H1 (cell line): ENCODE measurements around the gene APBA3. TPM values are rescaled to one million over a fixed set of nuclear protein-coding genes. Genes with fewer than 3 reads are reported as not detected.
"Not testable (repeated sequence)": the region's sequence is repeated elsewhere in the genome, so short reads cannot be mapped to it uniquely, and the experiment has no call there.

ENCODE experiments used
- CTCF ChIA-PET: fragments of 300-600 bp; sonication (Branson Sonifier 250); formaldehyde crosslinking; loops from one replicate; lab custom pipeline; 2021; ENCODE audit not compliant: partially characterized antibody; lab: Charles Lee
- POLR2A ChIA-PET: fragments of 300-600 bp; sonication (Branson Sonifier 250); formaldehyde crosslinking; loops from one replicate; lab custom pipeline; 2021; ENCODE audit warnings: inconsistent platforms; ENCODE audit not compliant: partially characterized antibody; lab: Charles Lee
- DNase-seq, 2 experiments: peaks; one replicate each; pipeline versions ENCODE4 v3.0.0 to v3.0.0-alpha.2; 2010 to 2022; ENCODE audit warnings: low spot score in 2 of 2, low read depth in 1 of 2, mixed read lengths in 1 of 2
- FAIRE-seq: peaks from 2 replicates; lab custom pipeline; 2011; peaks lifted over from hg19 to GRCh38; lab: Jason Lieb, UNC
- H2AFZ ChIP-seq: 2 replicates; pipeline ENCODE4 v1.8.1; 2012; ENCODE audit warnings: low read length, inconsistent platforms
- H2AK5ac ChIP-seq: 2 replicates; pipeline ENCODE4 v1.6.1; 2013; ENCODE audit warnings: low read depth, low read length
- H2BK120ac ChIP-seq: replicated peaks from 2 replicates; pipeline ENCODE3; 2013; ENCODE audit warnings: low read depth, low read length, inconsistent platforms
- H2BK12ac ChIP-seq: 2 replicates; pipeline ENCODE4 v1.6.1; 2013; ENCODE audit warnings: low read depth, low read length
- H2BK15ac ChIP-seq: 2 replicates; pipeline ENCODE4 v1.6.1; 2013; ENCODE audit warnings: low read length
- H2BK20ac ChIP-seq: 2 replicates; pipeline ENCODE4 v1.6.1; 2013; ENCODE audit warnings: low read length
- H2BK5ac ChIP-seq: 2 replicates; pipeline ENCODE4 v1.6.1; 2013; ENCODE audit warnings: low read depth, low read length
- H3K14ac ChIP-seq: 2 replicates; pipeline ENCODE4 v1.6.1; 2013; ENCODE audit warnings: inconsistent platforms; ENCODE audit not compliant: insufficient read length
- H3K18ac ChIP-seq: 2 replicates; pipeline ENCODE4 v1.6.1; 2013; ENCODE audit warnings: low read length; ENCODE audit errors: extremely low read depth
- H3K23ac ChIP-seq: 2 replicates; pipeline ENCODE4 v1.6.1; 2013; ENCODE audit warnings: inconsistent platforms; ENCODE audit not compliant: insufficient read length
- H3K23me2 ChIP-seq: 2 replicates; pipeline ENCODE4 v1.6.1; 2013; ENCODE audit warnings: low read depth, low read length
- H3K27ac ChIP-seq: 2 replicates; pipeline ENCODE4 v1.6.1; 2011; ENCODE audit warnings: low read depth, low read length, inconsistent platforms
- H3K27me3 ChIP-seq, 4 experiments: replicated peaks in 1 of 4; 1 replicate in 1 of 4; 2 replicates in 3 of 4; pipeline versions ENCODE4 v1.6.1 to v1.8.1; 2011 to 2013; ENCODE audit warnings: low read length in 3 of 4, mild to moderate bottlenecking in 3 of 4, inconsistent platforms in 2 of 4, mixed read lengths in 2 of 4, moderate library complexity in 1 of 4; ENCODE audit not compliant: control insufficient read depth in 3 of 4, insufficient read depth in 3 of 4; ENCODE audit errors: extremely low read depth in 1 of 4
- H3K36me3 ChIP-seq, 4 experiments: 2 replicates each; pipeline versions ENCODE4 v1.6.1 to v1.8.1; 2011 to 2013; ENCODE audit warnings: mild to moderate bottlenecking in 4 of 4, low read length in 3 of 4, moderate library complexity in 2 of 4, control low read depth in 1 of 4, inconsistent platforms in 1 of 4; ENCODE audit not compliant: insufficient read depth in 4 of 4, control insufficient read depth in 2 of 4
- H3K4ac ChIP-seq: replicated peaks from 2 replicates; pipeline ENCODE3; 2013; ENCODE audit warnings: low read length, low read depth, mixed read lengths, inconsistent platforms; ENCODE audit not compliant: insufficient read length
- H3K4me1 ChIP-seq, 4 experiments: replicated peaks in 1 of 4; 1 replicate in 1 of 4; 2 replicates in 3 of 4; pipeline versions ENCODE4 v1.6.1 to v1.8.1; 2011 to 2013; ENCODE audit warnings: low read length in 3 of 4, inconsistent platforms in 2 of 4, mixed read lengths in 1 of 4; ENCODE audit not compliant: insufficient read depth in 4 of 4, control insufficient read depth in 3 of 4
- H3K4me2 ChIP-seq, 2 experiments: 2 replicates each; pipeline versions ENCODE4 v1.6.1 to v1.8.1; 2011 to 2013; ENCODE audit warnings: low read depth in 2 of 2, low read length in 2 of 2, control low read depth in 1 of 2, inconsistent platforms in 1 of 2, mild to moderate bottlenecking in 1 of 2; ENCODE audit not compliant: insufficient read depth in 1 of 2
- H3K4me3 ChIP-seq, 4 experiments: fragments of 200-600, 300-600 bp in 1 of 4; sonication (generic), shearing (Covaris generic), sonication (Bioruptor Twin) in 1 of 4; 2 replicates each; pipeline versions ENCODE4 v1.5.1 to v1.8.1; 2011 to 2016; ENCODE audit warnings: low read length in 4 of 4, low read depth in 3 of 4, control low read depth in 2 of 4, inconsistent platforms in 2 of 4, mild to moderate bottlenecking in 2 of 4, mixed read lengths in 1 of 4, moderate library complexity in 1 of 4; ENCODE audit not compliant: insufficient read depth in 2 of 4; ENCODE audit errors: extremely low read depth in 1 of 4
- H3K56ac ChIP-seq: replicated peaks from 2 replicates; pipeline ENCODE3; 2013; ENCODE audit warnings: low read depth, mild to moderate bottlenecking, mixed read lengths, low read length, inconsistent platforms; ENCODE audit not compliant: insufficient read length
- H3K79me1 ChIP-seq: 2 replicates; pipeline ENCODE4 v1.6.1; 2013; ENCODE audit warnings: low read depth, low read length, control low read depth
- H3K79me2 ChIP-seq, 2 experiments: 2 replicates each; pipeline versions ENCODE4 v1.6.1 to v1.8.1; 2012 to 2013; ENCODE audit warnings: low read length in 2 of 2, mild to moderate bottlenecking in 2 of 2, inconsistent platforms in 1 of 2; ENCODE audit not compliant: insufficient read depth in 2 of 2, control insufficient read depth in 1 of 2
- H3K9ac ChIP-seq, 4 experiments: replicated peaks in 1 of 4; 1 replicate in 1 of 4; 2 replicates in 3 of 4; pipeline versions ENCODE4 v1.6.1 to v1.8.1; 2011 to 2013; ENCODE audit warnings: low read depth in 3 of 4, low read length in 3 of 4, control low read depth in 2 of 4, mild to moderate bottlenecking in 2 of 4, moderate library complexity in 2 of 4, inconsistent platforms in 1 of 4; ENCODE audit errors: extremely low read depth in 1 of 4
- H3K9me3 ChIP-seq, 2 experiments: 2 replicates each; pipeline versions ENCODE4 v1.6.1 to v1.8.1; 2012 to 2013; ENCODE audit warnings: mild to moderate bottlenecking in 2 of 2, moderate library complexity in 2 of 2, control low read depth in 1 of 2, inconsistent platforms in 1 of 2, low read depth in 1 of 2, low read length in 1 of 2, mixed read lengths in 1 of 2; ENCODE audit not compliant: insufficient read depth in 2 of 2
- H4K20me1 ChIP-seq, 2 experiments: replicated peaks in 1 of 2; 2 replicates each; pipeline versions ENCODE3 to v1.8.1; 2011 to 2013; ENCODE audit warnings: inconsistent platforms in 2 of 2, low read length in 2 of 2, mild to moderate bottlenecking in 1 of 2; ENCODE audit not compliant: insufficient read depth in 2 of 2, control insufficient read depth in 1 of 2
- H4K5ac ChIP-seq: 2 replicates; pipeline ENCODE4 v1.6.1; 2013; ENCODE audit warnings: low read length, low read depth, mixed read lengths, inconsistent platforms; ENCODE audit not compliant: insufficient read length
- H4K8ac ChIP-seq: 2 replicates; pipeline ENCODE4 v1.8.0; 2013; ENCODE audit warnings: mild to moderate bottlenecking, moderate library complexity, low read length, inconsistent platforms; ENCODE audit not compliant: insufficient read depth; ENCODE audit errors: extremely low read depth
- H4K91ac ChIP-seq: replicated peaks from 2 replicates; pipeline ENCODE3; 2013; ENCODE audit warnings: low read length, mixed read lengths, inconsistent platforms; ENCODE audit not compliant: insufficient read length
- WGBS, 2 experiments: shearing (Covaris generic) in 1 of 2; methylation state at CpG; one replicate each; pipeline versions ENCODE4 v1.1.6 to v1.1.7; 2013 to 2015; ENCODE audit warnings: low lambda C conversion rate in 2 of 2, mixed read lengths in 2 of 2, inconsistent platforms in 1 of 2, low coverage in 1 of 2, missing lambda C conversion rate in 1 of 2; ENCODE audit not compliant: insufficient replicate concordance in 2 of 2, insufficient coverage in 1 of 2, insufficient read length in 1 of 2; ENCODE audit errors: extremely low coverage in 1 of 2, missing lambda C conversion rate in 1 of 2; 5-methylcytosine and 5-hydroxymethylcytosine counted together
- polyA plus RNA-seq, 7 experiments: library from polyadenylated mRNA; depleted of rRNA in 3 of 7; stranded (reverse) in 5 of 7; unstranded in 2 of 7; fragments of >200 nt in 5 of 7; fragments of 200-250 nt in 2 of 7; gene quantifications; 1 replicate in 5 of 7; 2 replicates in 1 of 7; 4 replicates in 1 of 7; pipeline versions ENCODE4 v1.2.1 to v1.2.3, GENCODE V29; 2011 to 2013; ENCODE audit warnings: missing spikeins in 2 of 7, mixed read lengths in 2 of 7
- total RNA-seq: library from RNA; stranded (reverse); fragmentation: NEBNext Ultra II Directional; extraction: Animal tissue kit (Norgen Biotek cat#: 25700); gene quantifications from 2 replicates; pipeline ENCODE4 v1.2.1, GENCODE V29; 2021

The APBA3 gene
- total and polyA plus RNA-seq, 2 of the 8 experiments (the other 6 are each of a cell fraction or from before 2014, with no cell fraction given) = 21.4 to 36.9 TPM

GRCh38 chr19:3758297-3758696, 3.2 kb downstream of the APBA3 start:
- not testable (repeated sequence) for H4K20me1 ChIP-seq, H3K9ac ChIP-seq, H3K18ac ChIP-seq, H3K79me1 ChIP-seq, H3K4me1 ChIP-seq, H2BK5ac ChIP-seq, H3K4me3 ChIP-seq, H3K36me3 ChIP-seq, DNase-seq, H3K27me3 ChIP-seq, H3K23me2 ChIP-seq, FAIRE-seq, H2BK120ac ChIP-seq, H2BK20ac ChIP-seq, H2AK5ac ChIP-seq, H2AFZ ChIP-seq, H4K8ac ChIP-seq, H3K56ac ChIP-seq, H3K23ac ChIP-seq, H2BK12ac ChIP-seq, H3K4me2 ChIP-seq, H4K91ac ChIP-seq, H4K5ac ChIP-seq, H3K27ac ChIP-seq, H3K14ac ChIP-seq, H3K4ac ChIP-seq, H3K79me2 ChIP-seq, H2BK15ac ChIP-seq, H3K9me3 ChIP-seq
- 88% methylated on average over 13 of the region's 13 CpGs; no CpG with 5 or more reads in 1 of the 2 experiments for WGBS, 2 experiments
- ChIA-PET CTCF (interaction anchor here (1.2 to 1.4 kb wide), 3 partner anchors 9 to 60 kb away, joined by 3 read pairs; no protein-coding TSS in a partner anchor), POLR2A (interaction anchor here (1.2 to 2.1 kb wide), 2 partner anchors 17 to 36 kb away, joined by 3 to 4 read pairs; no protein-coding TSS in a partner anchor)

- ChIA-PET POLR2A (interaction anchor here (2.1 to 2.3 kb wide), 2 partner anchors 10 to 16 kb away, joined by 4 to 10 read pairs; no protein-coding TSS in a partner anchor), CTCF (interaction anchor here (1.3 kb wide), 2 partner anchors 12 to 60 kb away, joined by 3 read pairs; no protein-coding TSS in a partner anchor)
- H3K27me3 ChIP-seq, H2BK12ac ChIP-seq, H3K4me1 ChIP-seq, H3K9ac ChIP-seq, H3K18ac ChIP-seq, H4K5ac ChIP-seq, DNase-seq, H3K27ac ChIP-seq, H2BK15ac ChIP-seq, H3K79me1 ChIP-seq, H4K91ac ChIP-seq, H3K36me3 ChIP-seq, H4K8ac ChIP-seq, H4K20me1 ChIP-seq, H2BK5ac ChIP-seq, H3K4me3 ChIP-seq, H3K23ac ChIP-seq, H3K9me3 ChIP-seq, H2BK20ac ChIP-seq, H3K23me2 ChIP-seq, H3K4me2 ChIP-seq, H3K56ac ChIP-seq, H2AK5ac ChIP-seq, H2AFZ ChIP-seq, H3K14ac ChIP-seq, H3K79me2 ChIP-seq, H3K4ac ChIP-seq, FAIRE-seq, H2BK120ac ChIP-seq: not testable (repeated sequence)
- WGBS, 2 experiments = 90% methylated on average over 7 of the region's 7 CpGs; no CpG with 5 or more reads in 1 of the 2 experiments
Measured at GRCh38 chr19:3757705-3758104, 3.8 kb downstream of the APBA3 start.
